ENCODE measurements around the gene MSI2. TPM values are rescaled to one million over a fixed set of nuclear protein-coding genes. Genes with fewer than 3 reads are reported as not detected.
A peak's percentile ranks its signal among the peaks of the same experiment; 100 is the strongest.

MSI2 gene
- total and polyA plus RNA-seq, 7 donors = 12.6 to 25.8 (median 21.3) TPM

- DNase-seq = no peak
- Histone ChIP-seq H3K27ac (no peak overlapping the region), H3K4me3 (no peak overlapping the region), H3K36me3 (no peaks in the 10 kb centered on the region), H3K9me3 (no peaks in the 10 kb centered on the region), H3K27me3 (no peaks in the 10 kb centered on the region), H3K4me1 (peaks cover 0 to 26% (median 20%) of the 10 kb centered on the region in 4 donors)
- TF ChIP-seq EP300 (IDR thresholded peaks at IDR 0.05) = no peak
- no peak for TF ChIP-seq CTCF (IDR thresholded peaks at IDR 0.05)
- TF ChIP-seq POLR2AphosphoS5 (IDR thresholded peaks at IDR 0.05) = no peak
- TF ChIP-seq POLR2A (IDR thresholded peaks at IDR 0.05) = no peak
- WGBS, 2 donors = 67 to 78% methylated on average over 6 of the region's 6 CpGs
- intact Hi-C loops (cut with DNase I) = no loop called here
Measured at GRCh38 chr17:57475796-57476195, 219.5 kb downstream of the MSI2 start.

- WGBS, 2 donors = 83 to 85% methylated on average over 9 of the region's 9 CpGs
Measured at GRCh38 chr17:57477522-57478362, 221.4 kb downstream of the MSI2 start.

GRCh38 chr17:57478478-57479250 is 222.3 kb downstream of the MSI2 start:
- Histone ChIP-seq H3K4me3 (no peak overlapping the region), H3K27ac (peak overlapping the region in 1 of 4 donors; percentile 6), H3K27me3 (no peaks in the 10 kb centered on the region), H3K9me3 (no peaks in the 10 kb centered on the region), H3K36me3 (no peaks in the 10 kb centered on the region), H3K4me1 (peaks cover 0 to 39% (median 32%) of the 10 kb centered on the region in 4 donors)
- intact Hi-C loops (cut with DNase I) = no loop called here
- 83 to 86% methylated on average over 8 of the region's 8 CpGs for WGBS, 2 donors
- no peak for DNase-seq
- TF ChIP-seq POLR2A (IDR thresholded peaks at IDR 0.05) (no peak), POLR2AphosphoS5 (IDR thresholded peaks at IDR 0.05) (peak in 1 of 4 donors; percentile 18)

More at GRCh38 chr17:57477522-57478362, 221.4 kb downstream of the MSI2 start:
- intact Hi-C loops (cut with DNase I) = no loop called here
- H3K4me1 ChIP-seq = peaks cover 0 to 45% (median 39%) of the 10 kb centered on the region in 4 donors
- no peak for DNase-seq
- H3K4me3 ChIP-seq = no peak overlapping the region
- H3K36me3 ChIP-seq = no peaks in the 10 kb centered on the region
- H3K27ac ChIP-seq = peak overlapping the region in 1 of 4 donors; percentile 6
- TF ChIP-seq CTCF (IDR thresholded peaks at IDR 0.05) = no peak
- TF ChIP-seq EP300 (IDR thresholded peaks at IDR 0.05) = no peak
- TF ChIP-seq POLR2AphosphoS5 (IDR thresholded peaks at IDR 0.05) = no peak
- TF ChIP-seq POLR2A (IDR thresholded peaks at IDR 0.05) = no peak
- H3K9me3 ChIP-seq = no peaks in the 10 kb centered on the region
- H3K27me3 ChIP-seq = no peaks in the 10 kb centered on the region

- no peak overlapping the region for H3K4me3 ChIP-seq
- peak overlapping the region; percentile 34 to 66 (median 48) for H3K27ac ChIP-seq
- no peaks in the 10 kb centered on the region for H3K27me3 ChIP-seq
- intact Hi-C loops (cut with DNase I) = no loop called here
- no peaks in the 10 kb centered on the region for H3K36me3 ChIP-seq
- H3K4me1 ChIP-seq = peaks cover 0 to 37% (median 29%) of the 10 kb centered on the region in 4 donors
- TF ChIP-seq POLR2A (IDR thresholded peaks at IDR 0.05) = no peak
- TF ChIP-seq POLR2AphosphoS5 (IDR thresholded peaks at IDR 0.05) = peak in 2 of 4 donors; percentile 8 to 9
- no peak for TF ChIP-seq CTCF (IDR thresholded peaks at IDR 0.05)
- 61 to 87% methylated on average over 4 of the region's 4 CpGs for WGBS, 2 donors
- H3K9me3 ChIP-seq = no peaks in the 10 kb centered on the region
- no peak for DNase-seq
Measured at GRCh38 chr17:57480438-57481196, 224.3 kb downstream of the MSI2 start.

Measured in sigmoid colon (tissue), 7 donors.